ENCODE data around the gene TNFRSF13B.

TNFRSF13B gene

GRCh38 chr17:16953841-16954240 lies 18.1 kb downstream of the TNFRSF13B start:
- DNase-seq = no peak

- no peak for DNase-seq
Measured at GRCh38 chr17:16953347-16953746, 18.6 kb downstream of the TNFRSF13B start.

GRCh38 chr17:16952401-16952800 lies 19.5 kb downstream of the TNFRSF13B start:
- no peak for DNase-seq

- DNase-seq = no peak
Measured at GRCh38 chr17:16950488-16950887, 21.4 kb downstream of the TNFRSF13B start.

GRCh38 chr17:16948587-16949376 lies 23.1 kb downstream of the TNFRSF13B start:
- DNase-seq = no peak

- no peak for DNase-seq
Measured at GRCh38 chr17:16947470-16947869, 24.4 kb downstream of the TNFRSF13B start.

- no peak for DNase-seq
Measured at GRCh38 chr17:16945663-16946218, 26.2 kb downstream of the TNFRSF13B start.

- no peak for DNase-seq
Measured at GRCh38 chr17:16945136-16945482, 26.8 kb downstream of the TNFRSF13B start.

GRCh38 chr17:16944334-16945135 lies 27.4 kb downstream of the TNFRSF13B start:
- DNase-seq = no peak

GRCh38 chr17:16943541-16944333 lies 28.2 kb downstream of the TNFRSF13B start:
- DNase-seq = no peak

GRCh38 chr17:16943032-16943352 lies 28.9 kb downstream of the TNFRSF13B start:
- DNase-seq = no peak

GRCh38 chr17:16942141-16943031 lies 29.5 kb downstream of the TNFRSF13B start:
- DNase-seq = no peak

GRCh38 chr17:16941072-16942036 lies 30.6 kb downstream of the TNFRSF13B start:
- no peak for DNase-seq

GRCh38 chr17:16940116-16940881 lies 31.6 kb downstream of the TNFRSF13B start:
- DNase-seq = no peak

- no peak for DNase-seq
Measured at GRCh38 chr17:16939606-16940115, 32.3 kb downstream of the TNFRSF13B start.

GRCh38 chr17:16939208-16939576 lies 32.7 kb downstream of the TNFRSF13B start:
- no peak for DNase-seq

- no peak for DNase-seq
Measured at GRCh38 chr17:16938496-16939207, 33.3 kb downstream of the TNFRSF13B start.

- no peak for DNase-seq
Measured at GRCh38 chr17:16938031-16938430, 33.9 kb downstream of the TNFRSF13B start.

GRCh38 chr17:16937431-16937830 lies 34.5 kb downstream of the TNFRSF13B start:
- no peak for DNase-seq
